ENCODE measurements around the gene FA2H.
"Not testable (repeated sequence)": the region's sequence is repeated elsewhere in the genome, so short reads cannot be mapped to it uniquely, and the experiment has no call there.

The FA2H gene

DNA sequence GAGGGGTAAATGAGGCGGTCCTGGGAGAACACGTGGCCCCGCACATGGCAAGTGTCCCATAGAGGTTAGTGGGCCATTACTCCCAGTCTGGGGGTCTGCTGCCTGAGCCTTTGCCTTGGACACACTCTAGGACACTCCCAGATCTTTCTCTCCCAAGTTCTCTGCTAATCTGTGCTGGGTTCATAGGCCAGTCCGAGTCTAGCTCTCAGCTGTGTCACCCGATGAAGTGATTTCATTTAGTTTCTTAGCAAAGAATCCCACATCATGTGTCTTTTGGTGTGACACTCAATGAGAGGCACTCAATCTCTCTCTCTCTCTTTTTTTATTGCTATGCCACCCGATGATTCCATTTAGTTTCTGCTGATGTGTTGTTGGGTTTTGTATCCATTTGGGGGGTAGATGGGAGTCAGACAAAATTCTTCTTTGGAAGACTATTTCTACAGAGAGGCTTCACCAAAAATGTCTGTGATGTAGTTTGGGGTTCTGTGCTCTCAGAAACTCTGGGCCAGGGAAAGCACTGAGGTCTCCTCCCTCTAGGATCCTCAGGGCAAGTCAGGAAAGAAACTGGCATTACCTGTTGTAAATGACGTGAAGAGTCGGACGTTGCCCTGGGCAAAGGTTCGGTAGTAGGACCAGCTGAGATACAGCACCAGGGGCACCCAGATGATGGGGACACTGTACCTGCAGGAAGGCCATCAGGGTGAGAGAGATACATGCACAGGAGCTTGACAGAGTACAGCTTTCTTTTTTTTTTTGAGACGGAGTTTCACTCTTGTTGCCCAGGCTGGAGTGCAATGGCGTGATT lies 48.8 kb downstream of the FA2H start:
- no peak for DNase-seq

DNA sequence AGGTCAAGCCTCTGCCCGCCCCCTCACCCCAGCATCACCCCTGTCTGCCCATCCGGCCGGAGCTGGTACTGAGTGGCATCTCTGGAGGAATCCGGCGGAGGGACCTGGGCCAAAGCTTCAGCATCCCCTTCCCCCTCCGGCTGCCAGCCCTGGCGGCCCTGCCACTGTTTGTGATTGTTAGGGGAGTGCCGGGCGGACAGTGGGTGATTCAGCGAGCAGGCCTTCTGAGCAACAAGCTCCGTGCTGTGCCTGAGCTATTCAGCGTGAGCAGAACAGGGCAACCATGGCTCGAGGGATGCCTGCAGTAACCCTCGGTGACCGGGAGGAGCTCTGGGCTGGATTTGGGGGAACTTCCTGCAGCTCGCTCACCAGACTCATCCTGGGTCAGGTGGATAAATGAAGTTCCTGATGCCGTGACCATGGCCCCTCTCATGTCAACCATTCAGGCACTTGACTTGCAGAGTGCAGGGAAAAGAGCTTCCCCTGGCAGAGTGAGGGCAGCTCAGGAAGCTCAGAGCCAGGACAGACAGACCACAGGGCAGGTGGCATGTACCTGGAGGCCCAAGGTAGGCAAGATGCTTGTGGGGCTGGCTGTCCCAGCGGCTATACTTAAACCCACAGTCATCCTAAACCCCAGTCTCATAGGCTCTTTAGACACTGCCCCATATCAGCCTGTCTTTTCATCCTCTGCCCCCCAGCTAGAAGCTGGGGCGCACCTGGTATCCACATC lies 49.6 kb downstream of the FA2H start:
- peak in 55 of 56 donors; percentile 22 to 99 (median 92) for DNase-seq

DNA sequence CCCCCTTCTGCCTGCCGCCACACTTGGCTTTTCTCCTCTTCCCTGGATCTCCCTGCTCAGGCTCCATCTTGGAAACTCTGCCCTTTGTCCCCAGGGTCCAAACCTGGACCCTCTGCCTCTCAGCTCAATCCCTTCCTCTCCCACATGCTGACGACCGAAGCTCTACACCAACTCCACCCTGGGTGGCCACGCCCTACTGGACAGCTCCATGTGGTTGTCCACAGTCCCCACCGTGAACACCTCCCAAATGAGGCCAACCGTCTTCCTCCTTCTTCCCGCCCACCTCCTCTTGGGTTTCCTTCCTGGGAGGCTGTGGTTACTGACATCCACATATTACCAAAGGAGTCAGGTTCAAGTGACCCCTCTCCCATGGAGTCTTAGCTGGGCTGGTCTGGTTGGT lies 51.4 kb downstream of the FA2H start:
- DNase-seq: no peak

DNA sequence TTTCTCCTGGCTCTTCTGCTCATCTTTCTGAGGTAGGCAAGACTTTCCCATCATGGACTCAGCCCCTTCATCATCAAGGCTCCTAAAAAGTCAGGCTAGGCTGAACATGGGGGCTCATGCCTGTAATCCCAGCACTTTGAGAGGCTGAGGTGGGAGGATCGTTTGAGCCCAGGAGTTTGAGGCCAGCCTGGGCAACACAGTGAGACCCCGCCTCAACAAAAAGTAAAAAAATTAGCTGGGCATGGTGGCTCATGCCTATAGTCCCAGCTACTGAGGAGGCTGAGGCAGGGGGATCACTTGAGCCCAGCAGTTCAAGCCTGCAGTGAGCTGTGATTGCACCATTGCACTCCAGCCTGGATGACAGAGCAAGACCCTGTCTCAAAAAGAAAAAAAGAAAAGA lies 52.5 kb downstream of the FA2H start:
- DNase-seq: not testable (repeated sequence)

DNA sequence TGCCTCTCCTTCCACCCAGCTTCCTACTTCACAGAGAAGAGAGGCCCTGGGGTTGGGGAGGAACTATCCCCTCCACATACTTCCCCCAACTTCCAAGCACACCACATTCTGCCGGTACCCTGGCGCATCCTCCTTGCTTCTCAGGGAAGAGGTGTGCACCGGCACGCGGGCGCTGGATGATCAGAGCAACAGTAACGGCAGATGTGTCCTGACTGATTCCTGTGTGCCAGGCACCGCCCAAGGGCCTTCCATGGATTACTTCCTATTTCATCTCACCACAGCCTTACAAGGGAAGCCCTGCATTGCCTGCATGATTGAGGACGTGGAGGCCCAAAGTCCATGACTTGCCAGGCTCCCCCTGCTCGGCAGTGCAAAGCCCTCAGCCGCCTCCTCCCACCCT lies 52.9 kb downstream of the FA2H start:
- DNase-seq: no peak

DNA sequence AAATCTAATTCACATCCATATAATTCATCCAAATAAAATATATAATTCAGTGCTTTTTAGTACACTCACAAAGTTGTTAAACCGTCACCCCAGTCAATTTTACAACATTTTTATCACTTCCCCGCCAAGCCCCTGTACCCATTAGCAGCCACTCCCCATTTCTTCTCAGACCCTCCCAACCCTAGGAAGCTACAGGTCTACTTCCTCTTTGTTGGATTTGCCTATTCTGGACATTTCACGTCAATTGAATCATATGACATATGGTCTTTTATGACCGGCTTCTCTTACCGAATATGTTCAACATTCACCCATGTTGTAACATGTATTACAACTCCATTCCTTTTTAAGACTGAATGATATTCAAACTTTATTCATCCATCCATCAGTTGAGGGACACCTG lies 54.0 kb downstream of the FA2H start:
- DNase-seq: no peak

DNA sequence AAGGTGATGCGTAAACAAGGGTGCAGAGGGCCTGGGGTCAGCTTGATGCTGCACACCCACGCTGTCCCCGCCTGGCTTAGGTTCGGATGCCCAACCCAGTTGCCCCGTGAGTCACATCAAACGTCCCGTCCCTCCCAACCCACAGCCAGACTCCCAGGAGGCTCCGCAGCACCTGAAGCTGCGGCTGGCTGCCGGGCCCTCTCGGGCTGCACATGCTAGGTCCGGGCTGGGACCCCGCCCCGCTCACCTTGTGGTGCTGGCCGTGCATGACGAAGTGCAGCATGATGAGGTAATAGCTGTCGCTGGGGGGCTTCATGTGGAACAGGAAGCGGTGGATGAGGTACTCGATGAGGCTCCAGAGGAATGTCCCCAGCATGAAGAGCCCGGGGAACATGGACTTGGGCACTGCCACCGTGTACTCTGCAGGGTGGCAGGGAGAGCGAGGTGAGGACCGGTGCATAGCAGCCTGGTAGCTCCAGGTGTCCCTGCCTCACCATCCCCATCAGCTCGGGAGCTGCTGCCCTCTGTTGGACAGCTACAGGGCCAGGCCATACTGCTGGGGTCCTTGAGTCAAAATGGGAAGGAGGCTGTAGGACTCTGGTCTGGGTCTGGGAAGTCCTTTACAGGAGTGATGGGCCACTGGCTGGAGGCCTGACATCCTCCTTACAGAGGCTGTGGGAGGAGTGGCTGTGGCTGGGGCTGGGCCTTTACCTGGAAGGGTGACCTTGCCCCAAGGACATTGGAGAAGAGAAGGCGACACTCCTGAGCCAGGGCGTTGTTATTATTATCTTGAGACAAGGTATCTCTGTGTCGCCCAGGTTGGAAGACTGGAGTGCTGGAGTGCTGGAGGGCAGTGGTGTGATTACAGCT lies 55.6 kb downstream of the FA2H start:
- no peak for DNase-seq

DNA sequence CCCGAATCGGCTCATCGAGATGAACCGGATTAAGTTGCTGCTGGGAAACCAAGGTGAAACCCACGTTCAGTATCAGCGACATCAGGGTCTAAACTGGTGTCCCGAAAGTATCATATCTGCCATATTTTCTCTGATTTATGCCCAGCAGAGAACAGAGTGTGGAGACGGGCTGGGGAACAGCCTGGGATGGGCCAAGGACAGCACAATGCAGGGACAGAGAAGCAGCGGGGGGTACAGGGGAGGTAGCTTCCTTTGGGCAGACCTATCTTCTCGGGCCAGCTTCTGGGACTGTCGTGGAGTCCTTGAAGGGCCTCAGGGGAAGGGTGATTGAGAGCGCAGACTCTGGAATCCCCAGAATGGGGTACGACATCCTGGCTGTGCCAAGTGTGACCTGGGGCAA lies 56.5 kb downstream of the FA2H start:
- no peak for DNase-seq

DNA sequence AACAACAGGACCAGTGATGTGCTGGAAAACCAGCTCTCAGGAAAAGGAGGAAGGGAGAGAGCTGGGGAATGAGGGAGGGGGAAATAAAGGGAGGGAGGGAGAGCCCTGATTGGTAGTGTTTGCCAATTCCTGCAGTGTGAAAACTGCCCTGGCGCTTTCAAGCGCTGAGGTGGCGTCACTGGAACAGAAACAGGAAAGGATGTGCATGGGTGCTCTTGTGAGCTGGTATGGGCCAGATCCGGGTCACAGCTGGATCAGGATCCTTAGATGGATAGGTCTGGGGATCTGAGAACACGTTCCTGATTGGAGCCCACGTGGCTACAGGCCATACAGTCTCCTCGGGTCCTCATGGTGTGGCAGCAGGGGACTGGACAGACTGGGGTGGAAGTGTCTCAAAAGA lies 57.3 kb downstream of the FA2H start:
- DNase-seq: peak in 2 of 56 donors; percentile 33 to 38

DNA sequence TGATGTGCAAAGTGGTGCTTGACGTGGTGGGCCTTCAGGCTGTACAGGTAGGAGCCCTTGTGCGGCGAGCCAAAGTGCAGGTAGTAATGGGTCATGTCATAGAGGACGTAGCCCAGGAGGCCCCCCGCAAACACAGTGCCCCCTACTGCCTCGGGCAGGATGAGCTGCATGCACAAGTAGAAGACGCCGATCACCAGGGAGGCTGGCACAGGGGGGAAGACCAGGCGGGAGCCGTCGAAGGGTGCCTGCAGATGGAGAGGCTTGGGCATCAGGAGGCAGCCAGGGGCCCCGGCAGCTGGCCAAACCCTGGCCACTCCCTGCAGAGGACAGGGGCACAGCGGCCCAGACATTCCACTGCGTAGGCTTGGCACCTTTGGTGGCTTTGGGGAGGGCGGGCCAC lies 58.3 kb downstream of the FA2H start:
- no peak for DNase-seq

DNA sequence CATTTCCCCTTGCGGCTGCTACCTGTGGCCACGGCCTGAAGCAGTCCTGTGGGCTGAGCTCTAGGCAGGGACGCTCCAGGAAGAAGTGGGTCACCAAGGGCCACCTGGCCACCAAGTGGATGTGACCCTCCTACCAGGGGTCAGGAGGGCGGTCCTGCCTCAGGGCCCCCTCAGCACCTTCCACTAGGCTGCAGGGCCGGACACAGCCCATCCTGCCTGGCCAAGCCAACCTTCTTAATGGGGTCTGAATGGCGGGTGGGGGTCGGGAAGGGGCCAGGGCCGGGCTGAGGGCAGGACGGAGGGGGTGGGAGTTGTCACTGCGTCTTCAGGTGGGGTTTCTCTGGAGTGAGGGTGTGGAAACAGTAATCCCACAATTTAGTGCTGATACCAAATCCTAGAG lies 60.7 kb downstream of the FA2H start:
- DNase-seq: no peak

DNA sequence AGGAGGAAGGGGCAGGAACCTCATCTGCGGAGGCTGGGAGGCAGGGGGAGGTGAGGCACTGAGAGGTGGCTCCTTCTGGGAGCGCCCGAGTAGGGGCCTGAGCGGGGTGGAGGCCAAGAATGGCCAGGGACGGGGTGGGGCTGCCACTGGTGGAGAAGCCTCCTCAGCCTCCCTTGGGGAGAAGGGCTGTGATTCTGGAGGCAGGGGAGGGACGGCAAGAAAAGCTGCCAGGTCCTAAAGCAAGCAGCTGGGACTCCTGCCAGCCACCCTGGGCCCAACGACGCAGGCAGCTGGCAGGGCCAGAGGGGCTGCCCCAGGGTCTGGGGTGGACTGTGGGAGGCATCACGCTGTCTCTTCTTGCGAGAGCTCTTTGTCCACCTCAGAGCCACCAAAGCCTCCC lies 61.3 kb downstream of the FA2H start:
- DNase-seq: peak in 2 of 56 donors; percentile 20 to 33

DNA sequence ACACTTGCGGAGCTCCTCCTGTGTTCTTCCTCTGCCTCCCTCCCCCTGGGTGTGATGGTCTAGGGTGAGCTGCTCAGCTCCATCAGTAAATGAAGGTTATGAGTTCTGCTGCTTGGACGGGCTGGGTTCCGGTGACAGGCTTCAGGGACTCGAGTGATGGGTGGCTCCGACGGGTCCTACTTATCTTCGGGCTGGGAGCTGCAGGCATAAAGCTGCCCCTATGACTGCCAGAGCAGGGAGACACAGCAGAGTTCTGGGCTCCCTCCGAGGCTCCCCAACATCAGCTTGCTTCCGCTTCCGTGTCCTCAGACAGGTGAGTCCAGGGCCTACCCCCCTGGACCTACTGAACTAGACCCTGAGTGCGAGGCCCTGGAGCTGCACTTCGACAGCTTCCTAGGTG lies 62.7 kb downstream of the FA2H start:
- DNase-seq: no peak

DNA sequence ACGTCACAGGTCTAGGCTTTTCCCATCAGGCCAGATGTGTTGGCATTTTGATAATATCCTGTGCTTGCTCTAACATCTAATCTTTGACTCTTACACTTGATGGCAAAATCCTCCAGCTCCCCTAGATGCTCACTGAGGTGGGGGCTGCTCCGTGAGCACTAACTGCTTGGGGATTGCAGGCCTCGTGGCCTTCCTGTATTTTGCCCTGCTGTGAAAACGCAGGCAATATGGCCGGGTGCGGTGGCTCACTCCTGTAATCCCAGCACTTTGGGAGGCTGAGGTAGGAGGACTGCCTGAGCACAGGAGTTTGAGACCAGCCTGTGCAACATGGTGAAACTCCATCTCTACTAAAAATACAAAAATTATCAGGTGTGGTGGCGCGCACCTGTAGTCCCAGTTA lies 64.2 kb downstream of the FA2H start:
- DNase-seq: no peak

DNA sequence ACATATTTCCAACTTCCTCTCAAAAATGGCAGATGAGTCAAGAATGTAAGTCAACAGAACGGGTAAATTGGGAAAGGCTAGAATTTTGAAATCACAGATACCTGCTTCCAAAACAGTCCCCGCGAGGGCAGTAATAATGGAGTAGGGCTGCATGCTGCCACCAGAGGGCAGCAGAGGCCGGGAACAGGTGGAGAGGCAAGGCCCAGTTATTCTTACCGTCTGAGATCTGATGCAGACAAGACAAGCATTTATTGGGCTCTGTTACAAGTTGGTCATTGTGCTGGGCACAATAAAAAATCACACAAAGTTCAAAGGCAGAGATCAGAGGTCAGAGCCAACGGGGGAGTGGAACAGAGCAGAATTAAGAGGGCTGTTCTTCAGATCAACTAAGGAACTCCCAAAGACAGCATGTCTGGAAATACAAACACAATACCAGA lies 65.2 kb downstream of the FA2H start:
- DNase-seq: peak in 52 of 56 donors; percentile 21 to 92 (median 78)

DNA sequence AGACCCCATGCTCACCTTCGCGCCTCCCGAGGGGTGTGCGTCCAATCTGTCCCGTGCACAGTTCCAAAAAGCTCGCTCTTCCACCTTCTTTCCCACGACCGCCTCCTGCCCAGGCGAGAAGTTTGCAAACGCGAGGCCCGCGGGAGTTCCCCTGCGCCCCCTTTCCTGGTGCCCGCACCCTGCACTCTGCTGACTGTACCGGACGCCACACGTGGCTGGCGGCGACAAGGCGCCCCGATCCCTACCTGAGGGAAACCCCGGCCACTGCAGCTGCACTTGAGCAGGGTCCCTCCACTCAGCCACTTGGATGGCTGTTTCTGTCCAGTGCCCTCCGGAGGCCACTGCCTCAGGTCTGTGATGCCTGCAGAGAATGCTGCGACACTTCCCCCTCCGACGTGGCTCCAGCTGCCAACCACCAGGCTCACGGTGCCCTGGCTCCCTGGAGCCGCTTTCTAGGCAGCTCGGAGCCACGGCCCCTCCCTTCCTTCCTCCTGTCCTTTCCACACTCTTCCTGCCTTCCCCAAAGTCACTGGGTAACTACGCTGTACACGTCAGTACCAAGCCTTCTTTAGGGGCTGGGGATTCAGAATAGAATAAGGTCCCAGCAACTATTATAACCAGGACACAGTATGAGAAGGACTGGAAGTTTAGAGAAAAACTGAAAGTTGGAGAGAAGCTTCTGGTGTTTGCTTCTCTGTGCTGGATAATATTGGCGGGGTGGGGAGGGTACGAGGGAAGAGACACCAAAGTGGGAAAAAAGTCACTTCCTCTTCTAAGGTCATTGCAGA lies 74.0 kb downstream of the FA2H start, which contains the start of gene MLKL:
MLKL (minus strand) TSS at position 425 of the 788 bp plus-strand sequence. CDS start 5,105 bp downstream, outside the sequence.
- DNase-seq: peak in 4 of 56 donors; percentile 5 to 22 (median 19)

DNA sequence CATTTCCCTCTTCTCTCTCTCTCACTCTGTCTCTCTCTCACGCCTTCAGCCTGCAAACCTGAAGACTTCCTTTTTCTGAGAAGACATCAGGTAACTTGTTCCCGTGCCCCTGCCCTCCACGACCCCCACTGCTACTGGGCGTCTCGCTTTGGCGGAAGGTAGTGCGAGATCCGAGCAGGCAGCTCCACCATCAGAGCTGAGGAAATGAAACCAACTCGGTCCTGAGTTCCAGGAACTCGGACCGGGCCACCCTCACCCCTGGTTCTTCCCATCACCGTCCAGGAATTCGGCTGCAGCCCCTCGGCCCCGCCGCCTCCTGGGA lies 74.5 kb downstream of the FA2H start:
- no peak for DNase-seq

DNA sequence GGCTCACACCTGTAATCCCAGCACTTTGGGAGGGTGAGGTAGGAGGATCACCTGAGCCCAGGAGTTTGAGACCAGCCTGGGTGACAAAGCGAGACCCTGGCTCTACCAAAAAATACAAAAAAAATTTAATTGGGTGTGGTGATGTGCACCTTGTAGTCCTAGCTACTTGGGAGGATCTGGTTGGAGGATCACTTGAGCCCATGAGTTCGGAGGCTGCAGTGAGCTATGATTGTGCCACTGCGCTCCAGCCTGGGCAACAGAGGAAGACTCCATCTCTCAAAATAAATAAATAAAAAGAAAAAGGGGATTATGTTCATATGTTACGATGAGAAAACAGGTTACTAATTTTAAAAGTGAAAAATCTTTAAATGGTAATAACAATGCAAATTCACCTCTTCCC lies 75.0 kb downstream of the FA2H start:
- no peak for DNase-seq

DNA sequence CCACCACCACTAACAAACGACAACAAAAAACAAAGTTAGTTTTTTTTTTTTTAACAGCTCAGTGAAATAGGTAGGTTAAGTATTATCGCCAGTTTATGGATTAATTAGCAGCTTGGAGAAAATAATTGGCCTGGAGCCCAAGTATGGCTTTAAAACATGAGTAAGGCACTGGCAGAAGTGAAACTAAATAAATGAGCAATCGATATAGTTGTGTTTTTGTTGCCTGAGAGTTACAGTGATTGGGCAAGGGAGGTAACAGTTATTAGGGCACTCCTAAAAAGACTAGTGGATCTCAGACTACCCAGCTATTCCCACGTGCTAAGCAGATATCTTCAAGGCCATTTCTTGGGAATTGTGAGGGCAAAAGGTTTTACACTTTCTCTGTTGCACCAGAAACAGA lies 76.4 kb downstream of the FA2H start:
- DNase-seq: no peak

DNA sequence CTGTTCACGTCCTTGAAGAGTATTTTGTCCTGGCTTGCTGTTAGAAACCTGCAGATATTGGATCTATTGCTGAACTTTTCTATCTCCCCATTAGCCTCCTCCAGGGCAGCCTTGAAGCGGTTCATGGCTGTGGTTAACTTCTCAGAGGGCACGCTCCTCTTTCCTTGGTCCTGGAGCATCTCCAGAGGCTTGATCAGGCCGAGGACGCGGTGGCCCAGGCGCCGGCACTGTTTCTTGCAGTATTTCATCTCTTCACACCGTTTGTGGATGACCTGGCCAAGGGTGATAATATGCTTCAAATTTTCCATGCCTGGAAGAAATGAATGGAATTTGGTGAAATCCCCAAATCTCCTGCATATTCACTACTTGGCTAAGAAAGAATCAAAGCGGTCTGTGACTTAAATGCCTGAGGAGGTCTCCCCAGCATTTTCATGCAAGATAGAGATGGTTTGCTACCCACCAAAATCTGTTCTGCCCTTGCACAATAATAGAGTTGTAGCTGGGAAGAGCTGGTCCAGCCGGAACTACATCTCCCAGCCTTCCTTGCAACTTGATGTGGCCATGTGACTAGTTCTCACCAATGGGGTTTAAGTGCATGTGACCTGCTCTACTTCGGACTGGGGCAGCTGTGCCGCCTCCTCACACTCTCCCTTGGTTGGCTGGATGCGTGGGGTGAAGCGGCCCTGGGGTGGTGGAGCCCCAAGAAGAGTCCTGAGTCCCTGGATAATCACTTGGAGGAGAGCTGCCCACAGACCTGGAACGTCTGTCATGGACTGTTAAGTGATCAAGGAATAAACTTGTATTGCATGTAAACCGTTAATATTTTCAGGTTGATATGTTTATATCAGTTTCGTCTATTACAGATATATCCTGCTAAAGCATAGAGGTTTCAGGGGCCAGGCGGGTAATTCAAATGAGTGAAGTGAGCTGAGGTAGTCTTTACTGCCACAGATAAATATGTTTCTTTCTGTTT lies 78.9 kb downstream of the FA2H start:
- peak in 52 of 56 donors; percentile 31 to 93 (median 78) for DNase-seq
